Stimulated activated CD8-positive, alpha-beta memory T cell treated with anti-CD3 and anti-CD28 coated beads, Interleukin-7, amount 100 ng/mL, for 48 hours (primary cell): Measurements from ENCODE around the gene HCFC1R1.
"Not testable (repeated sequence)": the region's sequence is repeated elsewhere in the genome, so short reads cannot be mapped to it uniquely, and the experiment has no call there.

Experiments
- DNase-seq, 2 donors: peaks; one replicate each; pipeline ENCODE4 v3.0.0-alpha.2; 2020; ENCODE audit warnings: low read depth in 1 of 2; ENCODE audit errors: extremely low read depth in 1 of 2

Gene HCFC1R1

DNA sequence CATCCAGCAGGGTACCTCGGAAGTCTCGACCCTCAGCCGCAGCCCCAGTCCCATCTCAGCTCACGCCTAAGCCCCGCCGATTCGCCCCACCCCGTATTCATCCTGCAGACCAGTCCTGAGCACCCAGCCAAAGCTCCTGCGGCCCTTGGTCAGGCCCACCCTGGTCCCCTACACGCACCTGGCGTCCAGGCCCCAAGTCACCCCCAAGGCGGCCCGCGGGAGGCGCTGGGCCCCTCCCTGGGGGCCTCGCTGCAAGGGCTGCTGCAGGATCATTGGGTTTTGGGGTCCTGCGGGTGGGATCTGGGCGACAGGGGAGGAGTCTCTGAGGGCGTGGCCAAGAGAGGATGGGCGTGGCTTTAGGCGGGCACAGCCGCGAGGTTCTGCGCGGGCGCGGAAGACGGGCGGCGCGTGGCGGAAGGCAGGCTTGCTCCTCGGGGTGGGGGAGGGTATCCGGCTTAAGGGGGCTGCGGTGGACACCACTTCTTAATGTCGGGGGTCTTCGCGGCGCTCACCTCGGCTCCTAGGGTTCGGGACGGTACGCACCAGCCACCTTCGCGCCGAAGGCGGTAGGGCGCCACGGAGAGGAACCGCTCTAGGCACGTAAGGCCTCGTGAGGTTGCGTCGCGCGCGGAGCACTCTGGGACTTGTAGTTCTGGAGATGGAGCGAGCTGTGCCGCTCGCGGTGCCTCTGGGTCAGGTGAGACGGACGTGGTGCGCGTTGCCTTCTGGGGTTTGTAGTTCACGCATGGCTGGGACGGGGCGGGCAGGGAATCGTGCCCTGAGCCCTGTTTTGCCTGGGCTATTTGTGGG lies at the start of gene HCFC1R1, which contains the start of gene THOC6:
HCFC1R1 (minus strand) TSS at position 274 of the 810 bp plus-strand sequence; CDS start at position 273, 1 bp downstream.
THOC6 (plus strand) TSS at position 367 of the 810 bp plus-strand sequence; CDS start at position 659, 292 bp downstream.
- DNase-seq = peak; percentile 85 to 95

DNA sequence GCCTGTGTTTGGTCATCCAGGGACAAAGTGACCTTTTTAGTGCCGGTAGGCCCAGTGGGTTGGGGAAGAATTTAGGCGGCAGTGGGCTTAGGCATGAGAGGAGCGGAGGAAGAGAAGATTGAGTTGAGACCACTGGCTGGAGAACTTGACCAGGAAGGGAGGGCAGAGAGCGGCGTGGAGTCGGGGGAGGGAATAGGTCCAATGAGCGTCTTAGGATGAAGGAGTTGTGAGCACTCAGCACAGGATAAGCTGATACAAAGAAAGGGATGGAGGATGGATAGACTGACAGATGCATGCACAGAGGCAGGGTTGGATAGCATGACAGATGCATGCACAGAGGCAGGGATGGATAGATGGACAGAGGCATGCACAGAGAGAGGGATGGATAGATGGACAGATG lies 49.7 kb upstream of the HCFC1R1 start:
- no peak for DNase-seq

DNA sequence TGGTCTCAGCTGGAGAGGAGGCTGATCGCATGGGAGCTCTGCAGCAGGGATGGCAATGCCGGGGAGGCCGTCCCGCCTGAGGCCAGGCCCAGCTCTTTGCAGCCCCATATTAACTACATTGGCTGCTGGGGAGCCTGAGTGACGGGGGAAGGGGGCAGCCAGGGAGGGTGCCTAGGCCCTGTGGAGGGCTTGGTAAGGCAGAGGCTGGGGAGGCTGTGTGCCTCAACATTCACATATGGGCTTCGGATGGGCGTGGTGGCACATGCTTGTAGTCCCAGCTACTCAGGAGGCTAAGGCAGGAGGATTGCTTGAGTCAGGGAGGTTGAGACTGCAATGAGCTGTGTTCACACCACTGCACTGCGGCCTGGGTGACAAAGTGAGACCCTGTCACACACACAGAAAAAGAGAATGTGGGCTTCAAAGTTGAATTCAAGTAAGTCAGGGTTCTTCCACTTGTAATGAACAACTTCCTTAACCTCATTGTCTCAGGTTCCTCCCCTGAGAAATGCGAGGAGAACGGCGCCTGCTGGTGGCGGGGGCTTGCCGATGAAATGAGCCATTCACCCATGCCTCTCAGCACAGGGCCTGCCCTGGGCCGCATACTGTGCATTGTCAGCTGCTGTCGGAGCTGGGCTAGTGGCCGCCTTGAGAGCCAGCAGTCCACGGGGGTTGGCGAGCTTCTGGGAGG lies 49.0 kb upstream of the HCFC1R1 start:
- not testable (repeated sequence) for DNase-seq

DNA sequence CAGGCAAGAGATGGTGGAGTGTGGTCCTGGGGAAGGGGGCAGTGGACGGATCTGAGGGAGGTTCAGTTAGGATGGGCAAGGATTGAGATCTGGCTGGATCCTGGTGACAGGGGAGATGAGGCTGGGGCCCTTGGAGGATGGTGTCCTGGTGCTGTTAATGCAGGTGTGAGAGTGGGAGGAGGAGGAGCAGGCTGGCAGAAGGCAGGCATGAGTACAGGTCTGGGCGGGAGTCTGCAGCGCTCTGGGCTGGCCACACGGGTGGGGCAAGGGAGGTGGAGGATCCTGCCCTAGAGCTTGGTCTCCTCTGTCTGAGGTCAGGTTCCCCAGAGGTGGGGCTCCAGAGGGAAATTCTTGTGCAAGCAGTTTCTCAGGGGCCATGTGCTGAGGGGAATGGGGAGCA lies 48.4 kb upstream of the HCFC1R1 start:
- not testable (repeated sequence) for DNase-seq

- DNase-seq = no peak
These were observed 47.9 kb upstream of the HCFC1R1 start for GRCh38 chr16:3071655-3072054.

- no peak for DNase-seq
These were observed 46.9 kb upstream of the HCFC1R1 start for GRCh38 chr16:3070608-3071111.

- DNase-seq = not testable (repeated sequence)
These were observed 45.4 kb upstream of the HCFC1R1 start for GRCh38 chr16:3069146-3069545.

GRCh38 chr16:3068487-3068886 lies 44.7 kb upstream of the HCFC1R1 start:
- DNase-seq = no peak

DNA sequence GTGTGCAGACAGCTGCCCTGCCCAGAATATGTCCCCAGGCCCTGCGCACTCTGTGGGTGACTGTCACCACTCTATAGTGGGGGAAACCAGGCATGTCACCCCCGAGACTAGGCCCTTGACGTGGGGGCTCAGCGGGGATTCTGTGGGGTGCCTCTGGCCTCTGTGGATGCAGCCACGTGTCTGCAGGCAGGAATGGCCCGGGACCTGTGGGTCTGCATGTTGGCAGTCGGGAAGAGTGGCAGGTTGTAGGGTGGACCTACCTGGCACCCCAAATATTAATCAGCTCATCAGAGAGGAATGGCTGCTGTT lies 42.7 kb upstream of the HCFC1R1 start:
- DNase-seq = no peak

GRCh38 chr16:3065742-3066439 lies 42.1 kb upstream of the HCFC1R1 start:
- DNase-seq = no peak

- DNase-seq = peak in 1 of 2 donors; percentile 73
These were observed 41.5 kb upstream of the HCFC1R1 start, which contains the start of gene IL32 for GRCh38 chr16:3065069-3065741. TSS of gene IL32 (plus strand) at chr16:3065640. CDS start at chr16:3065812, 172 bp downstream.

DNA sequence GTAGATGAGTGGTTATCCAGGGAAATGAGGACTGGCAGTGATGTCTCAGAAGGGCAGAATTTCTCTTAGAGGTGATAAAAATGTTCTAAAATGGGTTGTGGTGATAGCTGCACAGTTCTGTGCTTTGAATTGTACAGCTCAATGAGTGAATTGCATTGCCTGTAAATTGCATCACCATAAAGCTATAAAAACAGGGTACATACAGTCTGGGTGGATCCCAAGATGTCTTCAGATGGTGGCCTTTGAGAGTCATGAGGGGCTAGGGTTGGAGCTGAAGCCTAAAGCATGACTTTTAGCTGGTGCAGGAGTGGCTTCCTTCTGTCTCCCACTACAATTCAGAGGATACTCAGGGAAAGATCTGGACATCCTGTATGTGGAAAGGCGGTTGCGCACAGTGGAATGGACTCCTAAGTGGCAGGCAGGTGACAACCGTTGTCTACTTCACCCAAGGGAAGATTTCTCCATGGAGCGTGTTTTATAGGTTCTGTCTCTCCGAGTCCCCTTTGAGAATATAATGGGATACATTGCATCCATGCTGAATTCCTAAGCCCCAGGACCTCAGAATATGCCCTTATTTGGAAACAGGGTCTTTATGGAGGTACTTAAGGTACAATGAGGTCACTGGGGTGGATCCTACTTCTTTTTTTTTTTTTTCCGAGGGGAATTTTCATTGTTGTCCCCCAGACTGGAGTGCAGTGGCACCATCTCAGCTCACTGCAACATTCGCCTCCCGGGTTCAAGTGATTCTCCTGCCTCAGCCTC lies 40.1 kb upstream of the HCFC1R1 start:
- DNase-seq = no peak

DNA sequence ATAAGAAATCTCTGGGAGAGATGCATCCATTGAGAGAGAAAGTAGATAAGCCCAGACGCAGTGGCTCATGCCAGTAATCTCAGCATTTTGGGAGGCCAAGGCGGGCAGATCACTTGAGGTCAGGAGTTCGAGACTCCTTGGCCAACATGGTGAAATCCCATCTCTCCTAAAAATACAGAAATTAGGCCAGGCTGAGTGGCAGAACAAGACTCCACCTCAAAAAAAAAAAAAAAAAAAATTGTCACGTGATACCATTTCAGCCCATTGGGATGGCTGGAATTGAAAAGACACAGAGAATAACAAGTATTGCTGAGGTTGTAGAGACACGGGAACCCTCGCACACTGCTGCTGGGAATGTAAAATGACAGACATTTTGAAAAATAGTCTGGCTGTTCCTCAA lies 38.8 kb upstream of the HCFC1R1 start:
- DNase-seq = no peak

GRCh38 chr16:3060339-3061127 lies 36.8 kb upstream of the HCFC1R1 start:
- DNase-seq = no peak

GRCh38 chr16:3059723-3060242 lies 36.0 kb upstream of the HCFC1R1 start:
- no peak for DNase-seq

- peak; percentile 77 to 82 for DNase-seq
These were observed 35.4 kb upstream of the HCFC1R1 start for GRCh38 chr16:3059041-3059722.

DNA sequence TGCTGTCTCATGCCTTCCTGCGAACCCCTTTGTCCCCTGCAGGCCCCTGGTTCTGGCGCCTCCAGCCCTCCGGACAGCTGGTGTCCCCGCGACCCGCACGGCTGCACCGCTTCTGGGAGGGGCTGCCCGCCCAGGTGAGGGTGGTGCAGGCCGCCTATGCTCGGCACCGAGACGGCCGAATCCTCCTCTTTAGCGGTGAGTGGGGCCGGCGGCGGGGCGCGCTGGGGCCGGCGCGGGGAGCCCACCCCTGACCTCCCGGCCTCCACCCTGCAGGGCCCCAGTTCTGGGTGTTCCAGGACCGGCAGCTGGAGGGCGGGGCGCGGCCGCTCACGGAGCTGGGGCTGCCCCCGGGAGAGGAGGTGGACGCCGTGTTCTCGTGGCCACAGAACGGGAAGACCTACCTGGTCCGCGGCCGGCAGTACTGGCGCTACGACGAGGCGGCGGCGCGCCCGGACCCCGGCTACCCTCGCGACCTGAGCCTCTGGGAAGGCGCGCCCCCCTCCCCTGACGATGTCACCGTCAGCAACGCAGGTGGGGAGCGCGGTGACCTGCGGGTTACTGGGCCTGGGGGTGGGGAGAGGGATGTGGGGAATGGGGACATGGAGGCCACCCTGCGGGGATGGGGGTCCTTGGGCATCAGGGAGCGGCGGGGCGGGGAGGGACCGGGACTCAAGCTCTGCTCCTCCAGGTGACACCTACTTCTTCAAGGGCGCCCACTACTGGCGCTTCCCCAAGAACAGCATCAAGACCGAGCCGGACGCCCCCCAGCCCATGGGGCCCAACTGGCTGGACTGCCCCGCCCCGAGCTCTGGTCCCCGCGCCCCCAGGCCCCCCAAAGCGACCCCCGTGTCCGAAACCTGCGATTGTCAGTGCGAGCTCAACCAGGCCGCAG lies 34.6 kb upstream of the HCFC1R1 start:
- DNase-seq = no peak
